WTC11 (cell line): ENCODE data around the gene DAB1. TPM values are rescaled to one million over a fixed set of nuclear protein-coding genes. Genes with fewer than 3 reads are reported as not detected.

Experiments
- ATAC-seq: fragments of 200-7000 bp; cut with Tn5 transposase; 2 replicates; pipeline ENCODE4 v1.10.0; 2021; ENCODE audit warnings: mild to moderate bottlenecking, moderate library complexity
- CTCF ChIA-PET: fragments of 300-600 bp; sonication (Branson Sonifier 250); formaldehyde crosslinking; loops from one replicate; lab custom pipeline; 2021; ENCODE audit warnings: antibody characterized with exemption; lab: Charles Lee
- POLR2A ChIA-PET: fragments of 350-600 bp; sonication (Branson Sonifier 250); formaldehyde crosslinking; loops from one replicate; lab custom pipeline; 2021; ENCODE audit warnings: antibody characterized with exemption; lab: Charles Lee
- DNase-seq: peaks from one replicate; pipeline ENCODE4 v3.0.0; 2021; ENCODE audit warnings: low spot score
- H3K27ac Mint-ChIP-seq: 2 replicates; pipeline ENCODE4 v1.8.0; 2021; ENCODE audit warnings: mixed read lengths
- H3K27me3 Mint-ChIP-seq: 2 replicates; pipeline ENCODE4 v1.8.0; 2021; ENCODE audit warnings: low read depth, mild to moderate bottlenecking, moderate library complexity, mixed read lengths
- H3K36me3 Mint-ChIP-seq: 2 replicates; pipeline ENCODE4 v1.8.0; 2021; ENCODE audit warnings: mixed read lengths
- H3K4me1 Mint-ChIP-seq: 2 replicates; pipeline ENCODE4 v1.8.0; 2022; ENCODE audit warnings: mixed read lengths
- H3K4me3 Mint-ChIP-seq: 2 replicates; pipeline ENCODE4 v1.8.0; 2021; ENCODE audit warnings: mild to moderate bottlenecking, moderate library complexity, mixed read lengths
- H3K9me3 Mint-ChIP-seq: 2 replicates; pipeline ENCODE4 v1.8.0; 2021; ENCODE audit warnings: mixed read lengths
- ESRRA ChIP-seq: sonication (generic); formaldehyde crosslinking; IDR thresholded peaks from 2 replicates; pipeline ENCODE4 v1.8.1; 2022; ENCODE audit warnings: mild to moderate bottlenecking, missing genetic modification reagents, borderline replicate concordance
- JAZF1 ChIP-seq: fragments of 250-450 bp; sonication (Bioruptor Pico); IDR thresholded peaks from 2 replicates; pipeline ENCODE4 v1.9.0; 2021; ENCODE audit warnings: moderate library complexity, mild to moderate bottlenecking, inconsistent platforms
- NFE2L1 ChIP-seq: sonication (generic); formaldehyde crosslinking; IDR thresholded peaks from 2 replicates; pipeline ENCODE4 v1.8.1; 2023; ENCODE audit warnings: missing genetic modification reagents
- NR3C1 ChIP-seq: sonication (generic); formaldehyde crosslinking; conservative IDR thresholded peaks from 2 replicates; pipeline ENCODE4 v1.8.1; 2023; ENCODE audit warnings: low read depth, mild to moderate bottlenecking, missing genetic modification reagents
- RELA ChIP-seq: sonication (generic); formaldehyde crosslinking; IDR thresholded peaks from 2 replicates; pipeline ENCODE4 v1.8.1; 2022; ENCODE audit warnings: missing genetic modification reagents, mild to moderate bottlenecking, borderline replicate concordance
- RORB ChIP-seq: fragments of 250-450 bp; sonication (Bioruptor Pico); IDR thresholded peaks from 2 replicates; pipeline ENCODE4 v1.9.0; 2021; ENCODE audit warnings: mild to moderate bottlenecking
- SMAD3 ChIP-seq: sonication (generic); formaldehyde crosslinking; IDR thresholded peaks from 2 replicates; pipeline ENCODE4 v1.8.0; 2022; ENCODE audit warnings: missing genetic modification reagents, mild to moderate bottlenecking, borderline replicate concordance
- TEAD1 ChIP-seq: sonication (generic); formaldehyde crosslinking; IDR thresholded peaks from 2 replicates; pipeline ENCODE4 v1.8.0; 2022; ENCODE audit warnings: mild to moderate bottlenecking, missing genetic modification reagents
- ZNF121 ChIP-seq: sonication (generic); formaldehyde crosslinking; IDR thresholded peaks from 2 replicates; pipeline ENCODE4 v1.8.0; 2023; ENCODE audit warnings: missing genetic modification reagents
- ZNF317 ChIP-seq: sonication (generic); formaldehyde crosslinking; IDR thresholded peaks from 2 replicates; pipeline ENCODE4 v1.8.1; 2023; ENCODE audit warnings: low read depth, mild to moderate bottlenecking, moderate library complexity, missing genetic modification reagents, borderline replicate concordance
- ZNF416 ChIP-seq: fragments of 250-450 bp; sonication (Bioruptor Pico); IDR thresholded peaks from 2 replicates; pipeline ENCODE4 v1.9.0; 2021; ENCODE audit warnings: mild to moderate bottlenecking, inconsistent platforms
- total RNA-seq: library from RNA; stranded (reverse); gene quantifications from 3 replicates; pipeline ENCODE4 v1.2.3, GENCODE V29; 2021
- TF ChIP-seq, protein P1 (sequence below): sonication (generic); formaldehyde crosslinking; conservative IDR thresholded peaks from 2 replicates; pipeline ENCODE4 v1.8.1; 2023; ENCODE audit warnings: mild to moderate bottlenecking, low read depth, missing genetic modification reagents, moderate library complexity
- TF ChIP-seq, protein P2 (sequence below): sonication (generic); formaldehyde crosslinking; conservative IDR thresholded peaks from 2 replicates; pipeline ENCODE4 v1.8.1; 2022; ENCODE audit warnings: mild to moderate bottlenecking, missing genetic modification reagents
- TF ChIP-seq, protein P3 (sequence below): sonication (generic); formaldehyde crosslinking; IDR thresholded peaks from 2 replicates; pipeline ENCODE4 v1.8.1; 2022; ENCODE audit warnings: low read depth, missing genetic modification reagents, borderline replicate concordance
- TF ChIP-seq, protein P4 (sequence below): sonication (generic); formaldehyde crosslinking; IDR thresholded peaks from 2 replicates; pipeline ENCODE4 v1.8.1; 2022; ENCODE audit warnings: missing genetic modification reagents, borderline replicate concordance
- TF ChIP-seq, protein P5 (sequence below): fragments of 250-450 bp; sonication (Bioruptor Pico); IDR thresholded peaks from 2 replicates; pipeline ENCODE4 v2.1.2; 2022; ENCODE audit warnings: mild to moderate bottlenecking, moderate library complexity
- TF ChIP-seq, protein P6 (sequence below): sonication (generic); formaldehyde crosslinking; IDR thresholded peaks from 2 replicates; pipeline ENCODE4 v1.8.1; 2022; ENCODE audit warnings: mild to moderate bottlenecking, missing genetic modification reagents, moderate library complexity, borderline replicate concordance
- TF ChIP-seq, protein P7 (sequence below): sonication (generic); formaldehyde crosslinking; IDR thresholded peaks from 2 replicates; pipeline ENCODE4 v1.8.1; 2023; ENCODE audit warnings: mild to moderate bottlenecking, missing genetic modification reagents
- TF ChIP-seq, protein P8 (sequence below): sonication (generic); formaldehyde crosslinking; IDR thresholded peaks from 2 replicates; pipeline ENCODE4 v1.8.1; 2023; ENCODE audit warnings: mild to moderate bottlenecking, missing genetic modification reagents, moderate library complexity

The DAB1 gene
- total RNA-seq, 1 experiment from 2014 or later: 10.7 TPM

DNA sequence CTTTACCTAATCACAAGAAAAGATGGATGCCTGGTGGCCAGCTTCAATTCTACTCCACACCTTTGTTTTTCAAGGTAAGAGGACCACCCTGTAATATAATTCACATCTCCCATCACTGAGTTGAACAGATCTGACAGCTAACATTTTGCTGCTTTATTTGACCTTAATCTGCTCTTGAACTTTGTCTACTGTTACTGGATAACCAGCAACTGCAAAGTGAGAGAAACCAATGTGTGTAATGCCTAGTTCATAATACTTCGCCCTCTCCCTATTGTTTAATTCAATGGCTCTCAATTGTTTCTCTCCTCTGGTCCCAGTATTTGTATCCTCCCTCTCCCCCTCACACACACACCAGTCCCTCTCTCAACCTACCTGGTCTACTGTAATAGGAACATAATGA, 214.4 kb downstream of the DAB1 start (continued):
- TF ChIP-seq, protein P1, sequence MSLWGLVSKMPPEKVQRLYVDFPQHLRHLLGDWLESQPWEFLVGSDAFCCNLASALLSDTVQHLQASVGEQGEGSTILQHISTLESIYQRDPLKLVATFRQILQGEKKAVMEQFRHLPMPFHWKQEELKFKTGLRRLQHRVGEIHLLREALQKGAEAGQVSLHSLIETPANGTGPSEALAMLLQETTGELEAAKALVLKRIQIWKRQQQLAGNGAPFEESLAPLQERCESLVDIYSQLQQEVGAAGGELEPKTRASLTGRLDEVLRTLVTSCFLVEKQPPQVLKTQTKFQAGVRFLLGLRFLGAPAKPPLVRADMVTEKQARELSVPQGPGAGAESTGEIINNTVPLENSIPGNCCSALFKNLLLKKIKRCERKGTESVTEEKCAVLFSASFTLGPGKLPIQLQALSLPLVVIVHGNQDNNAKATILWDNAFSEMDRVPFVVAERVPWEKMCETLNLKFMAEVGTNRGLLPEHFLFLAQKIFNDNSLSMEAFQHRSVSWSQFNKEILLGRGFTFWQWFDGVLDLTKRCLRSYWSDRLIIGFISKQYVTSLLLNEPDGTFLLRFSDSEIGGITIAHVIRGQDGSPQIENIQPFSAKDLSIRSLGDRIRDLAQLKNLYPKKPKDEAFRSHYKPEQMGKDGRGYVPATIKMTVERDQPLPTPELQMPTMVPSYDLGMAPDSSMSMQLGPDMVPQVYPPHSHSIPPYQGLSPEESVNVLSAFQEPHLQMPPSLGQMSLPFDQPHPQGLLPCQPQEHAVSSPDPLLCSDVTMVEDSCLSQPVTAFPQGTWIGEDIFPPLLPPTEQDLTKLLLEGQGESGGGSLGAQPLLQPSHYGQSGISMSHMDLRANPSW: no peak
- TF ChIP-seq ZNF121: no peak
- TF ChIP-seq, protein P2, sequence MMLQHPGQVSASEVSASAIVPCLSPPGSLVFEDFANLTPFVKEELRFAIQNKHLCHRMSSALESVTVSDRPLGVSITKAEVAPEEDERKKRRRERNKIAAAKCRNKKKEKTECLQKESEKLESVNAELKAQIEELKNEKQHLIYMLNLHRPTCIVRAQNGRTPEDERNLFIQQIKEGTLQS (CRISPR knock-in tag): no peak
- TF ChIP-seq NFE2L1 (CRISPR knock-in tag): no peak

DNA sequence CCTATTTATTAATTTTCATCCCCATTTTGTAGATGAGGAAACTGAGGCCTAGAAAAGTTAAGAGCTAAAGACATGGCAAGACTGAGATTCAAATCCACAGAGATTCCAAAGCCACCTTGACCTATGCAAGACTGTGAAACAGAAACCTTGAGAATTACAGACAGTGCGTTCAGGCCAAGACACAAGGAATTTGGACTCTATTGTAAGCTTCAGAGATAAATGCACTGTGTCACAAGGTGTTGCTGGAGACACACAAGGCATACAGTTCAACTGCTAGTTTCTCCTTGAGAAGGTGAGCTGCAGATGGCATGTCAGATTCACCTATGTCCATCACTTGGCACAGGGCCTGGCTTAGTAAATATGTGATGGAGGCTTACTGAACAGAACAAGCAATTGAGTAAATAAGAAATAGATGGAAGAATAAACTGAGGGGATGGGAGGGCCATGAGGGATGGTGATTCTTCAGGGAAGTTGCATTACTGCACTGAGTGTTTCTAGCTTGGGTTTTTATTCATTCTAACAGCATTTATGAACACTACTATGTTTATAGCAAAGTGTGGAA, 215.0 kb downstream of the DAB1 start:
- Mint-ChIP-seq H3K36me3 (no peaks in the 10 kb centered on the region), H3K4me1 (peaks cover 24% of the 10 kb centered on the region), H3K27ac (no peak overlapping the region), H3K9me3 (no peaks in the 10 kb centered on the region), H3K4me3 (no peak overlapping the region), H3K27me3 (peaks cover 60% of the 10 kb centered on the region)
- CTCF ChIA-PET: interaction anchor here (0.5 kb wide), 1 partner anchor 215 kb away, joined by 3 read pairs; the partner anchor contains the start of gene DAB1
- ATAC-seq (no peak), DNase-seq (no peak)
- POLR2A ChIA-PET: no interaction called here
- TF ChIP-seq, protein P3, sequence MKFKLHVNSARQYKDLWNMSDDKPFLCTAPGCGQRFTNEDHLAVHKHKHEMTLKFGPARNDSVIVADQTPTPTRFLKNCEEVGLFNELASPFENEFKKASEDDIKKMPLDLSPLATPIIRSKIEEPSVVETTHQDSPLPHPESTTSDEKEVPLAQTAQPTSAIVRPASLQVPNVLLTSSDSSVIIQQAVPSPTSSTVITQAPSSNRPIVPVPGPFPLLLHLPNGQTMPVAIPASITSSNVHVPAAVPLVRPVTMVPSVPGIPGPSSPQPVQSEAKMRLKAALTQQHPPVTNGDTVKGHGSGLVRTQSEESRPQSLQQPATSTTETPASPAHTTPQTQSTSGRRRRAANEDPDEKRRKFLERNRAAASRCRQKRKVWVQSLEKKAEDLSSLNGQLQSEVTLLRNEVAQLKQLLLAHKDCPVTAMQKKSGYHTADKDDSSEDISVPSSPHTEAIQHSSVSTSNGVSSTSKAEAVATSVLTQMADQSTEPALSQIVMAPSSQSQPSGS (CRISPR knock-in tag): no peak
- TF ChIP-seq ESRRA (CRISPR knock-in tag) (no peak), RORB (CRISPR knock-in tag) (no peak), JAZF1 (no peak), RELA (CRISPR knock-in tag) (no peak)
- TF ChIP-seq, protein P4, sequence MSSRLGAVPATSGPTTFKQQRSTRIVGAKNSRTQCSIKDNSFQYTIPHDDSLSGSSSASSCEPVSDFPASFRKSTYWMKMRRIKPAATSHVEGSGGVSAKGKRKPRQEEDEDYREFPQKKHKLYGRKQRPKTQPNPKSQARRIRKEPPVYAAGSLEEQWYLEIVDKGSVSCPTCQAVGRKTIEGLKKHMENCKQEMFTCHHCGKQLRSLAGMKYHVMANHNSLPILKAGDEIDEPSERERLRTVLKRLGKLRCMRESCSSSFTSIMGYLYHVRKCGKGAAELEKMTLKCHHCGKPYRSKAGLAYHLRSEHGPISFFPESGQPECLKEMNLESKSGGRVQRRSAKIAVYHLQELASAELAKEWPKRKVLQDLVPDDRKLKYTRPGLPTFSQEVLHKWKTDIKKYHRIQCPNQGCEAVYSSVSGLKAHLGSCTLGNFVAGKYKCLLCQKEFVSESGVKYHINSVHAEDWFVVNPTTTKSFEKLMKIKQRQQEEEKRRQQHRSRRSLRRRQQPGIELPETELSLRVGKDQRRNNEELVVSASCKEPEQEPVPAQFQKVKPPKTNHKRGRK: no peak
- TF ChIP-seq, protein P5, sequence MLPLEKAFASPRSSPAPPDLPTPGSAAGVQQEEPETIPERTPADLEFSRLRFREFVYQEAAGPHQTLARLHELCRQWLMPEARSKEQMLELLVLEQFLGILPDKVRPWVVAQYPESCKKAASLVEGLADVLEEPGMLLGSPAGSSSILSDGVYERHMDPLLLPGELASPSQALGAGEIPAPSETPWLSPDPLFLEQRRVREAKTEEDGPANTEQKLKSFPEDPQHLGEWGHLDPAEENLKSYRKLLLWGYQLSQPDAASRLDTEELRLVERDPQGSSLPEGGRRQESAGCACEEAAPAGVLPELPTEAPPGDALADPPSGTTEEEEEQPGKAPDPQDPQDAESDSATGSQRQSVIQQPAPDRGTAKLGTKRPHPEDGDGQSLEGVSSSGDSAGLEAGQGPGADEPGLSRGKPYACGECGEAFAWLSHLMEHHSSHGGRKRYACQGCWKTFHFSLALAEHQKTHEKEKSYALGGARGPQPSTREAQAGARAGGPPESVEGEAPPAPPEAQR (CRISPR knock-in tag): no peak
- TF ChIP-seq, protein P6, sequence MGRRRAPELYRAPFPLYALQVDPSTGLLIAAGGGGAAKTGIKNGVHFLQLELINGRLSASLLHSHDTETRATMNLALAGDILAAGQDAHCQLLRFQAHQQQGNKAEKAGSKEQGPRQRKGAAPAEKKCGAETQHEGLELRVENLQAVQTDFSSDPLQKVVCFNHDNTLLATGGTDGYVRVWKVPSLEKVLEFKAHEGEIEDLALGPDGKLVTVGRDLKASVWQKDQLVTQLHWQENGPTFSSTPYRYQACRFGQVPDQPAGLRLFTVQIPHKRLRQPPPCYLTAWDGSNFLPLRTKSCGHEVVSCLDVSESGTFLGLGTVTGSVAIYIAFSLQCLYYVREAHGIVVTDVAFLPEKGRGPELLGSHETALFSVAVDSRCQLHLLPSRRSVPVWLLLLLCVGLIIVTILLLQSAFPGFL: no peak
- TF ChIP-seq, all 79 proteins: peak for 0

DNA sequence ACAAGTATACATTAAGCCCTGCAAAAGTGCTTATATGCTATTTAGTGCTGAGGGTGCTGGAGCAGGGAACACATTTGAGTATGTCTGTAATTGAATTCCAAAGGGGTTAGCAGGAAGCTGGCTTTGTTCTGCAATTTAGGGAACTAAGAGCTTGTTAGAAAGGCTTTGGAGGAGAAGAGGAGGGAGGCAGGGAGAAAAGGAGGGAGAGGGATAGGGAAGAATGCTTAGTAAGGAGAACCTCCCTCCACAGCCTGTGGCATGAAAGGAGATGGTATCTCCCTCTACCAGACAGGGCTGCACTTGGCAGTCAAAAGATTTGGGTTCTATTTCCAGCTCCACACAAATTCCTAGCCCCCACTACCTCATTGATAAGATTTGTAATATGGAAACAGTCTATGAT, 217.8 kb downstream of the DAB1 start:
- Mint-ChIP-seq H3K4me1 (peaks cover 40% of the 10 kb centered on the region), H3K9me3 (no peaks in the 10 kb centered on the region), H3K36me3 (no peaks in the 10 kb centered on the region), H3K27me3 (peaks cover 88% of the 10 kb centered on the region), H3K4me3 (no peak overlapping the region), H3K27ac (no peak overlapping the region)
- ChIA-PET CTCF (interaction anchor here (0.7 to 1.0 kb wide), 2 partner anchors 10 to 27 kb away, joined by 3 to 4 read pairs; no protein-coding TSS in a partner anchor), POLR2A (interaction anchor here (0.7 kb wide), 1 partner anchor 721 kb away, joined by 4 read pairs; no protein-coding TSS in a partner anchor)
- TF ChIP-seq, protein P7, sequence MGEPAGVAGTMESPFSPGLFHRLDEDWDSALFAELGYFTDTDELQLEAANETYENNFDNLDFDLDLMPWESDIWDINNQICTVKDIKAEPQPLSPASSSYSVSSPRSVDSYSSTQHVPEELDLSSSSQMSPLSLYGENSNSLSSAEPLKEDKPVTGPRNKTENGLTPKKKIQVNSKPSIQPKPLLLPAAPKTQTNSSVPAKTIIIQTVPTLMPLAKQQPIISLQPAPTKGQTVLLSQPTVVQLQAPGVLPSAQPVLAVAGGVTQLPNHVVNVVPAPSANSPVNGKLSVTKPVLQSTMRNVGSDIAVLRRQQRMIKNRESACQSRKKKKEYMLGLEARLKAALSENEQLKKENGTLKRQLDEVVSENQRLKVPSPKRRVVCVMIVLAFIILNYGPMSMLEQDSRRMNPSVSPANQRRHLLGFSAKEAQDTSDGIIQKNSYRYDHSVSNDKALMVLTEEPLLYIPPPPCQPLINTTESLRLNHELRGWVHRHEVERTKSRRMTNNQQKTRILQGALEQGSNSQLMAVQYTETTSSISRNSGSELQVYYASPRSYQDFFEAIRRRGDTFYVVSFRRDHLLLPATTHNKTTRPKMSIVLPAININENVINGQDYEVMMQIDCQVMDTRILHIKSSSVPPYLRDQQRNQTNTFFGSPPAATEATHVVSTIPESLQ (CRISPR knock-in tag): no peak
- TF ChIP-seq ESRRA (CRISPR knock-in tag): no peak
- no peak for TF ChIP-seq ZNF317
- no peak for TF ChIP-seq NR3C1 (CRISPR knock-in tag)
- no peak for TF ChIP-seq TEAD1 (CRISPR knock-in tag)
- TF ChIP-seq ZNF416 (CRISPR knock-in tag): no peak
- TF ChIP-seq, protein P8, sequence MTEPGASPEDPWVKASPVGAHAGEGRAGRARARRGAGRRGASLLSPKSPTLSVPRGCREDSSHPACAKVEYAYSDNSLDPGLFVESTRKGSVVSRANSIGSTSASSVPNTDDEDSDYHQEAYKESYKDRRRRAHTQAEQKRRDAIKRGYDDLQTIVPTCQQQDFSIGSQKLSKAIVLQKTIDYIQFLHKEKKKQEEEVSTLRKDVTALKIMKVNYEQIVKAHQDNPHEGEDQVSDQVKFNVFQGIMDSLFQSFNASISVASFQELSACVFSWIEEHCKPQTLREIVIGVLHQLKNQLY (CRISPR knock-in tag): no peak
- TF ChIP-seq SMAD3 (CRISPR knock-in tag): no peak
- peak; percentile 95 for ATAC-seq
- no peak for DNase-seq
